ENCODE measurements around the gene SIPA1L3. TPM values are rescaled to one million over a fixed set of nuclear protein-coding genes. Genes with fewer than 3 reads are reported as not detected.

Gene SIPA1L3
- total RNA-seq, 1 donor from 2014 or later = 3.4 TPM

DNA sequence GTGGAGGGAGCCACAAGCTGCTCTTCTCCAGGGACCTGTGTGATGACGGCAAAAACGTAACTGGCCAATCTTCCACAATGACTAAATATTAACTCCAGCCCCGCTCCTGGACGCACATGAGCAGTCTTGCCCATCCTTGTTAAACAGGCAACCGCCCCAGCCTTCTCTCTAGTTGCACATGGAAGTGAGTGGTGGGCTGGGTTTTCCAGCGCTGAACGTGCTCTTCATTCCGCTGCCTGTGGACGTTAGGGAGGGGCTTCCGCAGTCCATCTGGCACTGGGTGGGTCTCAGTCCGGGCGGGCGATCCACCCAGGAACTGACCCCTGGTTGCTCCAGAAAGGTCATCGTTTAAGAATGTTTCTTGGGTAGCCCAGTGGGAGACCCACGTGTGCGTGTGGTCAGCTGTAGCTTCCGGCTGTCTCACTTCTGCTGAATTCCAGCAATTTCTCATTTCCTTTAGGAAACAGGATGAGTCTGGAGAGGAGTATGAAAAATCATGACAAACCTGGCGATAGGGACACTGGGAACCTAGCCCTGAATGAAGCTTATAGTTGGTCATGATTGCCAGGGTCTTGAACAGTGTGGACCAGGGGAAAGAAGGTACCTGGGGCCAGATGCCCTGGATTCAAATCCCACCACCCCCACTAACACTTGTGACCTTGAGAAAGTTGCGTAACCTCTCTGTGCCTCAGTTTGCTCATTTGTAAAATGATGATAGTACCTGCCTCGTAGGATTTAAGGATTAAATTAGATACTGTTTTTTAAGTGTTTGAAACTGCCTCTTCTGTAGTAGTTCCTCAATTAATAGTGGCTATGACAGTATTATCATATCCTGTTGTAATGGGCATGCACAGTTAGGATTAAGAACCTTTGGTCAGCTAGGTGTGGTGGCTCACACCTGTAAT lies 92.6 kb downstream of the SIPA1L3 start:
- peak; percentile 48 for DNase-seq (ENCODE audit: low read depth)
- no peaks in the 10 kb centered on the region for H3K36me3 ChIP-seq (ENCODE audit: control insufficient read depth, insufficient read depth, low read length)
- no peaks in the 10 kb centered on the region for H3K27me3 ChIP-seq (ENCODE audit: control insufficient read depth, insufficient read depth, low read length)
- FAIRE-seq = no peak
- TF ChIP-seq, protein P1, sequence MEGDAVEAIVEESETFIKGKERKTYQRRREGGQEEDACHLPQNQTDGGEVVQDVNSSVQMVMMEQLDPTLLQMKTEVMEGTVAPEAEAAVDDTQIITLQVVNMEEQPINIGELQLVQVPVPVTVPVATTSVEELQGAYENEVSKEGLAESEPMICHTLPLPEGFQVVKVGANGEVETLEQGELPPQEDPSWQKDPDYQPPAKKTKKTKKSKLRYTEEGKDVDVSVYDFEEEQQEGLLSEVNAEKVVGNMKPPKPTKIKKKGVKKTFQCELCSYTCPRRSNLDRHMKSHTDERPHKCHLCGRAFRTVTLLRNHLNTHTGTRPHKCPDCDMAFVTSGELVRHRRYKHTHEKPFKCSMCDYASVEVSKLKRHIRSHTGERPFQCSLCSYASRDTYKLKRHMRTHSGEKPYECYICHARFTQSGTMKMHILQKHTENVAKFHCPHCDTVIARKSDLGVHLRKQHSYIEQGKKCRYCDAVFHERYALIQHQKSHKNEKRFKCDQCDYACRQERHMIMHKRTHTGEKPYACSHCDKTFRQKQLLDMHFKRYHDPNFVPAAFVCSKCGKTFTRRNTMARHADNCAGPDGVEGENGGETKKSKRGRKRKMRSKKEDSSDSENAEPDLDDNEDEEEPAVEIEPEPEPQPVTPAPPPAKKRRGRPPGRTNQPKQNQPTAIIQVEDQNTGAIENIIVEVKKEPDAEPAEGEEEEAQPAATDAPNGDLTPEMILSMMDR (IDR thresholded peaks at IDR 0.05; ENCODE audit: insufficient read depth, low read length, severe bottlenecking) = no peak
- H3K4me3 ChIP-seq (ENCODE audit: low read depth, low read length) = no peak overlapping the region

DNA sequence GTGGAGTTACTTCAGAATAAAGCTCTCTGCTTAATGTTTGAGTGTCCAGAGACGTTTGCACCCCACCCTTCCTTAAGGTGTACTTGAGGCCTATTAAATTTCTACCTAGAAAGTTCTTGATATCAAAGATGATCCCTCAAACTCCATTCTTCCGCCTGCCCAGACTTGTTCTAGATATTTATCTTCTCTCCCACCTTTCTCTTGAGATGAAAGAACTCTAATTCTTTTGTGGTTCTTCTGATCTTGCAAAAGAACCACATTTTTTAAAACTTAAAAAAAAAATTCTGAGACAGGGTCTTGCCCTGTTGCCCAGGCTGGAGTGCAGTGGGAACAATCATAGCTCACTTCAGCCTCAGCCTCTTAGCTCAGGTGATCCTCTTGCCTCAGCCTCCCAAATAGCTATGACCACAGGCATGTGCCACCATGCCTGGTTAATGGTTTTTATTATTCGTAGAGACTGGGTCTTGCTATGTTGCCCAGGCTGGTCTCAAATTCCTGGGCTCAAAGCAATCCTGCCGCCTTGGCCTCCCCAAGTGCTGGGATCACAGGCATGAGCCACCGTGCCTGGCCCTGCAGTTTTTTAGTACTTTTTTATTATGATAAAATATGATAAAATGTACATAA lies 94.3 kb downstream of the SIPA1L3 start:
- Histone ChIP-seq H3K27me3 (ENCODE audit: control insufficient read depth, insufficient read depth, low read length) (no peaks in the 10 kb centered on the region), H3K4me3 (ENCODE audit: low read depth, low read length) (no peak overlapping the region), H3K36me3 (ENCODE audit: control insufficient read depth, insufficient read depth, low read length) (no peaks in the 10 kb centered on the region)
- TF ChIP-seq, protein P1 (IDR thresholded peaks at IDR 0.05; ENCODE audit: insufficient read depth, low read length, severe bottlenecking) = no peak
- no peak for DNase-seq (ENCODE audit: low read depth)
- no peak for FAIRE-seq

DNA sequence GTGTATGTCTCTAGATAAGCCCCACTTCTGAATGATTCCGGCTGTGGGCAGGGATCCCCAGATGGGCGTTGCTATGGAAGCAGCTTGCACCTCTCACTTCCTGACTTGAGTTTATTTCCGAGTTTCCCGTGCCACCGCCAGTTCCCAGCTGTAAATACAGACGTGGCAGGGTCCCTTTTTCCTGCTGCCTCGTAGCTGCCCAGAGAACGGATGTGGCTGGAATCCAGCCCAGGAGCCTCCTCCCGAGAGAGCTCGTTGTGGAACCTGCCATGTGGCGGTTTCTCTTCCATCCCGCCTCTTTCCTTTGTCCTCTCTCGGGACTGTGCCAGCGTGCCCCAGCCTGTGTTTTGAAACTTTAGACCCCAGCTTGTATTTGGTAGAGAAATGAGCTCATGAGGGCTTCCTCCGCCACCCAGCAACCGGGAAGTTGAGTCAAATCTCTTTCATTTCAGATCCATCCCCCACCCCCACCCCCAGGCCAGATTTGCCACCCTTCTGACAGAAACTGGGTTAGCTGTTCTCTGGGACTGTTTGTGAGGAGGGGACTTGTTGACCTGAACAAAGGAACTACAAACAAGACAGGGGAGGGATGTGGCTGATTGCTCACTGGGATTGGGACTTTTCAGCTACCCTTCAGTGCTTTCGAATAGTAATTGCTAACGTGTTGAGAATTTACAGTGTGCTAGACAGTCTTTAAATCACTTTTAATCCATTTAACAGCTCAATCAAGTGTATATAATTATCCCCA lies 96.6 kb downstream of the SIPA1L3 start:
- H3K4me3 ChIP-seq (ENCODE audit: low read depth, low read length) = peak overlapping the region; percentile 35

DNA sequence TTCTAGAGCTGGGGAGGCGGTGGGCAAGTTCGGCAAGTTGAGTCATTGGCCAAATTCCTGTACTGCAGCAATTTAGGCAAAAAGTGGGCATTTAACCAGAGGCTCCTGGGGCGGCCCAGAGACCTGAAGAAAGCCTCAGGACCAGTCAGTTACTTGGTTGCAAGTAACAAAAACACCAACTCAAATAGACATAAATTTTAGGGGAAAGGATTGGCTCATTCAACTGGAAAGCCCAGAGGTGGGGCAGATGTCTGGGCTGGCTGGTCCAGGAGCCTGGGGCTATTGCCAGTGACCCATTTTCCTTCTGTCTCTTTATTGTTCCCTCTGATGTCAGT lies 97.1 kb downstream of the SIPA1L3 start:
- DNase-seq (ENCODE audit: low read depth) (no peak), FAIRE-seq (no peak)
- TF ChIP-seq, protein P1 (IDR thresholded peaks at IDR 0.05; ENCODE audit: insufficient read depth, low read length, severe bottlenecking) = no peak
- Histone ChIP-seq H3K4me3 (ENCODE audit: low read depth, low read length) (peak overlapping the region; percentile 35), H3K36me3 (ENCODE audit: control insufficient read depth, insufficient read depth, low read length) (no peaks in the 10 kb centered on the region), H3K27me3 (ENCODE audit: control insufficient read depth, insufficient read depth, low read length) (no peaks in the 10 kb centered on the region)

More for the DNA sequence above, 96.6 kb downstream of the SIPA1L3 start:
- no peak for FAIRE-seq
- Histone ChIP-seq H3K36me3 (ENCODE audit: control insufficient read depth, insufficient read depth, low read length) (no peaks in the 10 kb centered on the region), H3K27me3 (ENCODE audit: control insufficient read depth, insufficient read depth, low read length) (no peaks in the 10 kb centered on the region)
- peak; percentile 93 for DNase-seq (ENCODE audit: low read depth)
- TF ChIP-seq, protein P1 (IDR thresholded peaks at IDR 0.05; ENCODE audit: insufficient read depth, low read length, severe bottlenecking) = no peak

DNA sequence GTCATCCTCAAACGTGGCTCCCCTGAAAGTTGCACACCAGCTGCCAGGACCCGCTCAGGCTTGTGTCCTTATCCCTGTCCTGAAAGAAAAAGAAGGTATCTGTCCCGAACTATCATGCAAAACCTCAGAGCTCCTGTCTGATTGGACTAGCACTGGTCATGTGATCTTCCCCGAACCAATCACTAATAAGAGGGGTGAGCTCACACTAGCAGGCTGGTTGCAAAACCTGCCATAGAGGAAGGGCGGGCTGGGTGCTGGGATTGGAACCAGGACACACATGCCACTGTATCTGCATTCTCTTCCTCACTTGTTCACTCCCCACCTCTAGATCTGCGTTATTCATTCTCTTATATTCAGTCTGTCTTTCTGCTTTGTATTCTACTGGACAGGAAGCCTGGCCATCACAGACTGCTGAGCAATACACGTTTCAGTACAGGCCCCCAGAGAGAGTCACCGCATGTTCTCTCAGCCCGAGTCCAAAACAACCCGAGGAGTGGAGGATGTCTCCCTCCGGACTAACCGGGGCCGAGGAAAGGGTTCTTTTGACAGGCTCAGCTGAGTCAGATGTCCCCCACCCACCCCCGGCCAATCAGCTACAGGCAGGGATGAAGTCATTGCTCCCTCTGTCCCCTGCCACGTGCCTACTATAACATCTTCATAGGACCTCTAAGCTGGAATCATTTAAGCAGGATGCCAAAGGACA lies 97.7 kb downstream of the SIPA1L3 start:
- no peaks in the 10 kb centered on the region for H3K27me3 ChIP-seq (ENCODE audit: control insufficient read depth, insufficient read depth, low read length)
- no peaks in the 10 kb centered on the region for H3K36me3 ChIP-seq (ENCODE audit: control insufficient read depth, insufficient read depth, low read length)
- DNase-seq (ENCODE audit: low read depth) (peak; percentile 95), FAIRE-seq (no peak)
- TF ChIP-seq, protein P1 (IDR thresholded peaks at IDR 0.05; ENCODE audit: insufficient read depth, low read length, severe bottlenecking) = no peak
- peak overlapping the region; percentile 21 for H3K4me3 ChIP-seq (ENCODE audit: low read depth, low read length)
